Endothelial cell (in vitro differentiated cells): ENCODE measurements around the gene SSTR3. TPM values are rescaled to one million over a fixed set of nuclear protein-coding genes. Genes with fewer than 3 reads are reported as not detected.
"Not testable (repeated sequence)": the region's sequence is repeated elsewhere in the genome, so short reads cannot be mapped to it uniquely, and the experiment has no call there.

Experiments used
- DNase-seq: peaks from one replicate; pipeline ENCODE4 v3.0.0; 2021; ENCODE audit warnings: low spot score
- H3K27ac Mint-ChIP-seq: one replicate; pipeline ENCODE4 v1.8.0; 2021; ENCODE audit warnings: mixed read lengths, inconsistent platforms; ENCODE audit not compliant: unreplicated experiment
- H3K27me3 Mint-ChIP-seq: one replicate; pipeline ENCODE4 v1.8.0; 2021; ENCODE audit warnings: mild to moderate bottlenecking, moderate library complexity, mixed read lengths, inconsistent platforms; ENCODE audit not compliant: unreplicated experiment
- H3K36me3 Mint-ChIP-seq: one replicate; pipeline ENCODE4 v1.8.0; 2021; ENCODE audit warnings: mild to moderate bottlenecking, low read depth, mixed read lengths, inconsistent platforms; ENCODE audit not compliant: unreplicated experiment
- H3K4me1 Mint-ChIP-seq: one replicate; pipeline ENCODE4 v1.8.0; 2021; ENCODE audit warnings: mild to moderate bottlenecking, mixed read lengths, inconsistent platforms; ENCODE audit not compliant: unreplicated experiment
- H3K4me3 Mint-ChIP-seq: one replicate; pipeline ENCODE4 v1.8.0; 2021; ENCODE audit warnings: mild to moderate bottlenecking, mixed read lengths, inconsistent platforms; ENCODE audit not compliant: unreplicated experiment
- H3K9me3 Mint-ChIP-seq: one replicate; pipeline ENCODE4 v1.8.0; 2021; ENCODE audit warnings: mixed read lengths, inconsistent platforms; ENCODE audit not compliant: unreplicated experiment
- CTCF ChIP-seq: fragments of 200-600 bp; sonication (generic); IDR thresholded peaks from one replicate; pipeline ENCODE4 v1.5.0; 2021; ENCODE audit warnings: antibody characterized with exemption; ENCODE audit not compliant: unreplicated experiment
- total RNA-seq: library from RNA; stranded (reverse); fragmentation: NEBNext Ultra II Directional; extraction: Animal tissue kit (Norgen Biotek cat#: 25700); gene quantifications from one replicate; pipeline ENCODE4 v1.2.1, GENCODE V29; 2021; ENCODE audit not compliant: unreplicated experiment

SSTR3 gene
- total RNA-seq, 1 donor from 2014 or later: 0.13 TPM

- Mint-ChIP-seq H3K27me3 (peaks cover 10% of the 10 kb centered on the region), H3K4me1 (no peaks in the 10 kb centered on the region), H3K36me3 (no peaks in the 10 kb centered on the region), H3K27ac (no peak overlapping the region), H3K4me3 (no peak overlapping the region), H3K9me3 (no peaks in the 10 kb centered on the region)
- no peak for DNase-seq
- no peak for TF ChIP-seq CTCF
Measured at GRCh38 chr22:37174964-37175363, 37.3 kb downstream of the SSTR3 start.

- Mint-ChIP-seq H3K27ac (no peak overlapping the region), H3K9me3 (no peaks in the 10 kb centered on the region), H3K4me3 (no peak overlapping the region), H3K27me3 (peaks cover 13% of the 10 kb centered on the region), H3K36me3 (no peaks in the 10 kb centered on the region), H3K4me1 (no peaks in the 10 kb centered on the region)
- no peak for TF ChIP-seq CTCF
- no peak for DNase-seq
Measured at GRCh38 chr22:37173709-37174108, 38.6 kb downstream of the SSTR3 start.

- no peak for TF ChIP-seq CTCF
Measured at GRCh38 chr22:37172266-37173245, 39.7 kb downstream of the SSTR3 start.

GRCh38 chr22:37171662-37172061 lies 40.6 kb downstream of the SSTR3 start:
- H3K27me3 Mint-ChIP-seq: peaks cover 14% of the 10 kb centered on the region

More at GRCh38 chr22:37172266-37173245, 39.7 kb downstream of the SSTR3 start:
- Mint-ChIP-seq H3K9me3 (no peaks in the 10 kb centered on the region), H3K27me3 (peaks cover 14% of the 10 kb centered on the region), H3K4me1 (no peaks in the 10 kb centered on the region), H3K36me3 (no peaks in the 10 kb centered on the region), H3K27ac (no peak overlapping the region), H3K4me3 (no peak overlapping the region)
- no peak for DNase-seq

GRCh38 chr22:37170689-37171405 lies 41.4 kb downstream of the SSTR3 start:
- not testable (repeated sequence) for DNase-seq, H3K4me1 Mint-ChIP-seq, H3K9me3 Mint-ChIP-seq, H3K4me3 Mint-ChIP-seq, H3K27ac Mint-ChIP-seq, H3K36me3 Mint-ChIP-seq, H3K27me3 Mint-ChIP-seq

More at GRCh38 chr22:37171662-37172061, 40.6 kb downstream of the SSTR3 start:
- no peaks in the 10 kb centered on the region for H3K9me3 Mint-ChIP-seq
- no peak for TF ChIP-seq CTCF
- no peak for DNase-seq
- no peak overlapping the region for H3K27ac Mint-ChIP-seq
- H3K36me3 Mint-ChIP-seq: no peaks in the 10 kb centered on the region
- no peaks in the 10 kb centered on the region for H3K4me1 Mint-ChIP-seq
- no peak overlapping the region for H3K4me3 Mint-ChIP-seq
